Spleen (tissue), 11 donors: ENCODE results near the gene NANOG. TPM values are rescaled to one million over a fixed set of nuclear protein-coding genes. Genes with fewer than 3 reads are reported as not detected.

Experiments
- DNase-seq: peaks from one replicate; pipeline ENCODE4 v3.0.0-alpha.2; 2020
- H3K27ac ChIP-seq, 8 donors: fragments of 200-600 bp; sonication (generic) in 7 of 8; 1 replicate in 4 of 8; 2 replicates in 4 of 8; pipeline versions ENCODE4 v1.5.0 to v1.8.0; 2016 to 2021; ENCODE audit warnings: inconsistent platforms in 4 of 8, mild to moderate bottlenecking in 4 of 8, moderate library complexity in 1 of 8
- H3K27me3 ChIP-seq, 7 donors: fragments of 200-600 bp; sonication (generic) in 6 of 7; replicated peaks in 1 of 7; 1 replicate in 4 of 7; 2 replicates in 3 of 7; pipeline versions ENCODE4 v1.5.0 to v1.8.0; 2016 to 2021; ENCODE audit warnings: inconsistent platforms in 3 of 7, mild to moderate bottlenecking in 1 of 7
- H3K36me3 ChIP-seq, 6 donors: fragments of 200-600 bp; sonication (generic) in 5 of 6; 1 replicate in 4 of 6; 2 replicates in 2 of 6; pipeline versions ENCODE4 v1.5.0 to v1.8.0; 2016 to 2021; ENCODE audit warnings: inconsistent platforms in 2 of 6
- H3K4me1 ChIP-seq, 6 donors: fragments of 200-600 bp; sonication (generic) in 5 of 6; 1 replicate in 3 of 6; 2 replicates in 3 of 6; pipeline versions ENCODE4 v1.5.0 to v1.8.0; 2016 to 2021; ENCODE audit warnings: inconsistent platforms in 3 of 6
- H3K4me3 ChIP-seq, 8 donors: fragments of 200-600 bp; sonication (generic) in 7 of 8; 1 replicate in 4 of 8; 2 replicates in 4 of 8; pipeline versions ENCODE4 v1.5.0 to v1.8.0; 2016 to 2021; ENCODE audit warnings: inconsistent platforms in 4 of 8, mild to moderate bottlenecking in 4 of 8, moderate library complexity in 2 of 8
- H3K9me3 ChIP-seq, 8 donors: fragments of 200-600 bp; sonication (generic) in 7 of 8; 1 replicate in 4 of 8; 2 replicates in 4 of 8; pipeline versions ENCODE4 v1.5.0 to v1.8.0; 2016 to 2021; ENCODE audit warnings: inconsistent platforms in 4 of 8
- CTCF ChIP-seq, 11 experiments: fragments of 200-600 bp in 7 of 11; fragments of 450-650 bp in 4 of 11; sonication (generic) in 4 of 11; IDR thresholded peaks in 8 of 11; conservative IDR thresholded peaks in 3 of 11; 1 replicate in 7 of 11; 2 replicates in 4 of 11; pipeline versions ENCODE4 v1.4.0 to v1.8.0; 2016 to 2021; ENCODE audit warnings: antibody characterized with exemption in 11 of 11, inconsistent platforms in 4 of 11, mild to moderate bottlenecking in 1 of 11
- POLR2A ChIP-seq, 3 donors: fragments of 450-650 bp; IDR thresholded peaks; one replicate each; pipeline ENCODE4 v1.5.1; 2017; ENCODE audit warnings: antibody characterized with exemption in 3 of 3, mild to moderate bottlenecking in 1 of 3
- POLR2AphosphoS5 ChIP-seq, 3 donors: sonication (generic); formaldehyde crosslinking; IDR thresholded peaks; one replicate each; pipeline ENCODE4 v1.5.1; 2017; ENCODE audit warnings: antibody characterized with exemption in 3 of 3
- WGBS, 5 donors: extraction: QIAGEN DNeasy Blood & Tissue Kit in 3 of 5; methylation state at CpG; one replicate each; pipeline versions ENCODE4 v1.1.5 to v1.1.7; 2013 to 2018; 5-methylcytosine and 5-hydroxymethylcytosine counted together
- intact Hi-C: fragments of 100-400 bp; cut with DNase I; formaldehyde crosslinking; loops from one replicate; pipeline ENCODE4 v1.15.0; 2023; ENCODE audit warnings: low total_unique reads
- polyA plus RNA-seq, 3 donors: library from polyadenylated mRNA; stranded (reverse); fragments of 200-250 nt; gene quantifications; one replicate each; pipeline ENCODE4 v1.2.1, GENCODE V29; 2013
- total RNA-seq, 7 donors: library from RNA; depleted of rRNA in 3 of 7; stranded (reverse); fragments of >200 nt in 3 of 7; fragmentation: NEBNext Ultra II Directional in 4 of 7; extraction: Animal tissue kit (Norgen Biotek cat#: 25700) in 4 of 7; gene quantifications; one replicate each; pipeline versions ENCODE4 v1.1.0 to v1.2.1, GENCODE V29; 2016 to 2021
- donor health status: healthy with polysubstance abuse.
- donor health status: DM: no; HTN: no; CAD: no; lungs with moderate emphysema.
- donor health status: DM: no; HTN: no; CAD: no.
- donor health status: Bipolar disorder and iron deficiency.
- donor health status: healthy.
- donor health status: DM: no; HTN: no; CAD: no.
- donor health status: DM: yes; HTN: yes; CAD: no.

Gene NANOG
- total and polyA plus RNA-seq, 10 donors = 0.02 to 0.66 (median 0.37) TPM; not detected in 5

- no peak overlapping the region for H3K4me3 ChIP-seq
- no peak for DNase-seq
- WGBS, 5 donors = 51 to 75% (median 62%) methylated on average over 2 of the region's 2 CpGs
- H3K36me3 ChIP-seq = no peaks in the 10 kb centered on the region
- no peak overlapping the region for H3K27ac ChIP-seq
- intact Hi-C loops = no loop called here
- no peaks in the 10 kb centered on the region for H3K9me3 ChIP-seq
- TF ChIP-seq CTCF (IDR thresholded peaks at IDR 0.05 in 8 of 11, conservative IDR thresholded peaks at IDR 0.05 in 3 of 11) (no peak), POLR2A (IDR thresholded peaks at IDR 0.05) (no peak), POLR2AphosphoS5 (IDR thresholded peaks at IDR 0.05) (no peak)
- no peaks in the 10 kb centered on the region for H3K4me1 ChIP-seq
- H3K27me3 ChIP-seq = peaks cover 0 to 22% (median 0%) of the 10 kb centered on the region in 7 donors
Measured at GRCh38 chr12:7784701-7785100, 4.5 kb upstream of the NANOG start.

GRCh38 chr12:7787574-7788293, 1.5 kb upstream of the NANOG start:
- H3K27me3 ChIP-seq = peaks cover 0 to 22% (median 0%) of the 10 kb centered on the region in 7 donors
- DNase-seq = no peak
- 56 to 74% (median 71%) methylated on average over 13 of the region's 13 CpGs for WGBS, 5 donors
- no peaks in the 10 kb centered on the region for H3K4me1 ChIP-seq
- intact Hi-C loops = no loop called here
- no peak overlapping the region for H3K27ac ChIP-seq
- no peak overlapping the region for H3K4me3 ChIP-seq
- H3K9me3 ChIP-seq = no peaks in the 10 kb centered on the region
- no peaks in the 10 kb centered on the region for H3K36me3 ChIP-seq
- TF ChIP-seq POLR2AphosphoS5 (IDR thresholded peaks at IDR 0.05) = no peak
- no peak for TF ChIP-seq CTCF (IDR thresholded peaks at IDR 0.05 in 8 of 11, conservative IDR thresholded peaks at IDR 0.05 in 3 of 11)
- no peak for TF ChIP-seq POLR2A (IDR thresholded peaks at IDR 0.05)

- no peaks in the 10 kb centered on the region for H3K36me3 ChIP-seq
Measured at GRCh38 chr12:7788294-7788660, 925 bp upstream of the NANOG start.

More at GRCh38 chr12:7788294-7788660, 925 bp upstream of the NANOG start:
- intact Hi-C loops = no loop called here
- whole genome bisulfite sequencing, 5 donors = 45 to 75% (median 70%) methylated on average over 4 of the region's 4 CpGs
- Histone ChIP-seq H3K4me1 (no peaks in the 10 kb centered on the region), H3K27me3 (peaks cover 0 to 22% (median 0%) of the 10 kb centered on the region in 7 donors), H3K4me3 (no peak overlapping the region), H3K9me3 (no peaks in the 10 kb centered on the region), H3K27ac (no peak overlapping the region)
- TF ChIP-seq CTCF (IDR thresholded peaks at IDR 0.05 in 8 of 11, conservative IDR thresholded peaks at IDR 0.05 in 3 of 11) (no peak), POLR2AphosphoS5 (IDR thresholded peaks at IDR 0.05) (no peak), POLR2A (IDR thresholded peaks at IDR 0.05) (no peak)
- no peak for DNase-seq
